ENCODE measurements around the gene BACE1. TPM values are rescaled to one million over a fixed set of nuclear protein-coding genes. Genes with fewer than 3 reads are reported as not detected.
"Not testable (repeated sequence)": the region's sequence is repeated elsewhere in the genome, so short reads cannot be mapped to it uniquely, and the experiment has no call there.

BACE1 gene
- polyA plus RNA-seq, 12 donors = 31.3 to 43.1 (median 38.6) TPM; not detected in 1

- no peak for DNase-seq
Observed at GRCh38 chr11:117281159-117281558, 34.9 kb downstream of the BACE1 start.

- DNase-seq = no peak
Observed at GRCh38 chr11:117279711-117280376, 36.2 kb downstream of the BACE1 start.

GRCh38 chr11:117278347-117278746 is 37.7 kb downstream of the BACE1 start:
- DNase-seq = no peak

- DNase-seq = no peak
Observed at GRCh38 chr11:117273550-117274289, 42.3 kb downstream of the BACE1 start.

- DNase-seq = not testable (repeated sequence)
Observed at GRCh38 chr11:117272175-117272574, 43.9 kb downstream of the BACE1 start.

- no peak for DNase-seq
Observed at GRCh38 chr11:117271208-117271607, 44.8 kb downstream of the BACE1 start.

GRCh38 chr11:117269856-117270255 is 46.2 kb downstream of the BACE1 start:
- no peak for DNase-seq

- no peak for DNase-seq
Observed at GRCh38 chr11:117265745-117266144, 50.3 kb downstream of the BACE1 start.

GRCh38 chr11:117264624-117265323 is 51.3 kb downstream of the BACE1 start:
- DNase-seq = not testable (repeated sequence)

GRCh38 chr11:117259417-117259816 is 56.6 kb downstream of the BACE1 start:
- no peak for DNase-seq

GRCh38 chr11:117258576-117258975 is 57.5 kb downstream of the BACE1 start:
- DNase-seq = no peak

GRCh38 chr11:117256573-117256972 is 59.5 kb downstream of the BACE1 start:
- DNase-seq = no peak

GRCh38 chr11:117255966-117256365 is 60.1 kb downstream of the BACE1 start:
- DNase-seq = no peak

GRCh38 chr11:117251506-117251905 is 64.5 kb downstream of the BACE1 start:
- no peak for DNase-seq

GRCh38 chr11:117249571-117249970 is 66.5 kb downstream of the BACE1 start:
- DNase-seq = no peak

- no peak for DNase-seq
Observed at GRCh38 chr11:117248341-117248740, 67.7 kb downstream of the BACE1 start.

GRCh38 chr11:117239295-117239694 is 76.8 kb downstream of the BACE1 start:
- no peak for DNase-seq

GRCh38 chr11:117238221-117238620 is 77.8 kb downstream of the BACE1 start:
- no peak for DNase-seq
